ENCODE data around the gene STRIP1. TPM values are rescaled to one million over a fixed set of nuclear protein-coding genes. Genes with fewer than 3 reads are reported as not detected.

Gene STRIP1
- total RNA-seq, 4 donors from 2014 or later: 43.0 to 71.0 (median 57.6) TPM

GRCh38 chr1:110083061-110083865 lies 48.8 kb downstream of the STRIP1 start:
- no peaks in the 10 kb centered on the region for H3K9me3 ChIP-seq
- peaks cover 18% of the 10 kb centered on the region for H3K4me1 ChIP-seq
- H3K27ac ChIP-seq: peak overlapping the region; percentile 74
- TF ChIP-seq POLR2A (IDR thresholded peaks at IDR 0.05) (no peak), EP300 (IDR thresholded peaks at IDR 0.05) (no peak), POLR2AphosphoS5 (IDR thresholded peaks at IDR 0.05) (no peak), CTCF (IDR thresholded peaks at IDR 0.05) (no peak)
- peaks cover 9% of the 10 kb centered on the region for H3K27me3 ChIP-seq
- no peak for DNase-seq (ENCODE audit: low spot score in 2 of 2)
- WGBS: 42% methylated on average over 15 of the region's 15 CpGs
- peak overlapping the region; percentile 70 for H3K4me3 ChIP-seq
- no peaks in the 10 kb centered on the region for H3K36me3 ChIP-seq

DNA sequence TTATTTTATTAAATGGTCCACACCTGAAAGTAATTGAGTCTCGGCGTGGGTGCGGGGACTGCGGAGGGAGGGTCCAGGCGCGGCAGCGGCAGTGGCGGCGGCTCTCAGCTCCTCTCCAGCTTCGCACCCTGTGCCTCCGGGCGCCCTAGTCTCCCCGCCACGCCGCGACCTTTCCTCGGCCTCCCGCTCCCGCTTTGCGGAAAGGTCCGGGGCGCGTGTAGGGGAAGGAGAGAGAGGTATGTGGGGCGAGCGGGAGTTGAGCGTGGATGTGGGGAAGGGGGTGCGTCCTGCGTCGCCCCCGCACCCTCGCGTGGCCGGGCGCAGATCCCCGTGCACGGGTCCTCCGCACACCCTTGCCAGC lies 49.4 kb downstream of the STRIP1 start:
- no peak for DNase-seq (ENCODE audit: low spot score in 2 of 2)
- WGBS: 2% methylated on average over 29 of the region's 37 CpGs
- no peak for TF ChIP-seq EP300 (IDR thresholded peaks at IDR 0.05)
- TF ChIP-seq POLR2AphosphoS5 (IDR thresholded peaks at IDR 0.05): no peak
- TF ChIP-seq CTCF (IDR thresholded peaks at IDR 0.05): no peak
- TF ChIP-seq POLR2A (IDR thresholded peaks at IDR 0.05): no peak
- Histone ChIP-seq H3K4me1 (peaks cover 18% of the 10 kb centered on the region), H3K4me3 (peak overlapping the region; percentile 70), H3K9me3 (no peaks in the 10 kb centered on the region), H3K36me3 (no peaks in the 10 kb centered on the region), H3K27me3 (peaks cover 9% of the 10 kb centered on the region), H3K27ac (peak overlapping the region; percentile 74)

- Histone ChIP-seq H3K4me3 (peak overlapping the region; percentile 70), H3K27me3 (peaks cover 9% of the 10 kb centered on the region), H3K36me3 (no peaks in the 10 kb centered on the region), H3K27ac (peak overlapping the region; percentile 74), H3K9me3 (no peaks in the 10 kb centered on the region), H3K4me1 (peaks cover 18% of the 10 kb centered on the region)
- WGBS: 2% methylated on average over 27 of the region's 72 CpGs
- TF ChIP-seq POLR2A (IDR thresholded peaks at IDR 0.05): peak in 1 of 2 donors; percentile 20
- peak in 1 of 3 donors; percentile 33 for TF ChIP-seq POLR2AphosphoS5 (IDR thresholded peaks at IDR 0.05)
- TF ChIP-seq EP300 (IDR thresholded peaks at IDR 0.05): no peak
- DNase-seq (ENCODE audit: low spot score in 2 of 2): no peak
Measured at GRCh38 chr1:110084227-110085078, 50.0 kb downstream of the STRIP1 start.

- Histone ChIP-seq H3K9me3 (no peaks in the 10 kb centered on the region), H3K4me1 (peaks cover 18% of the 10 kb centered on the region), H3K27ac (no peak overlapping the region), H3K27me3 (peaks cover 9% of the 10 kb centered on the region), H3K36me3 (no peaks in the 10 kb centered on the region), H3K4me3 (no peak overlapping the region)
- WGBS: 80% methylated on average over 5 of the region's 5 CpGs
- no peak for DNase-seq (ENCODE audit: low spot score in 2 of 2)
- TF ChIP-seq POLR2AphosphoS5 (IDR thresholded peaks at IDR 0.05) (no peak), EP300 (IDR thresholded peaks at IDR 0.05) (no peak), CTCF (IDR thresholded peaks at IDR 0.05) (no peak)
Measured at GRCh38 chr1:110085671-110086070, 51.2 kb downstream of the STRIP1 start.

GRCh38 chr1:110086961-110087360 lies 52.5 kb downstream of the STRIP1 start:
- TF ChIP-seq CTCF (IDR thresholded peaks at IDR 0.05) (no peak), POLR2AphosphoS5 (IDR thresholded peaks at IDR 0.05) (no peak), POLR2A (IDR thresholded peaks at IDR 0.05) (no peak), EP300 (IDR thresholded peaks at IDR 0.05) (no peak)
- H3K36me3 ChIP-seq: no peaks in the 10 kb centered on the region
- H3K27ac ChIP-seq: no peak overlapping the region
- peaks cover 18% of the 10 kb centered on the region for H3K4me1 ChIP-seq
- no peaks in the 10 kb centered on the region for H3K9me3 ChIP-seq
- WGBS: 80% methylated on average over 4 of the region's 4 CpGs
- no peak overlapping the region for H3K4me3 ChIP-seq
- H3K27me3 ChIP-seq: peaks cover 9% of the 10 kb centered on the region
- DNase-seq (ENCODE audit: low spot score in 2 of 2): no peak
